T-helper 2 cell treated with Interferon-gamma antibody and Interleukin-4, amounts not matched to agents 100 ng/mL and 5 ng/mL, for 36 hours (primary cell): ENCODE measurements around the gene TAAR2. TPM values are rescaled to one million over a fixed set of nuclear protein-coding genes. Genes with fewer than 3 reads are reported as not detected.

Source experiments
- total RNA-seq: library from RNA; stranded (reverse); gene quantifications from 2 replicates; pipeline ENCODE4 v1.2.3, GENCODE V29; 2022

TAAR2 gene
- total RNA-seq, 1 donor from 2014 or later = not detected

Other genes with a start within 250 kb of the TAAR2 start
- not detected in 2 replicates for gene MOXD1, start 222.8 kb downstream of the TAAR2 start, total RNA-seq
- gene STX7, start 111.2 kb downstream of the TAAR2 start, total RNA-seq = 21.2 and 23.3 TPM in 2 replicates
- gene TAAR9, start 86.0 kb downstream of the TAAR2 start, total RNA-seq = not detected in 2 replicates
- not detected in 2 replicates for gene TAAR8, start 71.6 kb downstream of the TAAR2 start, total RNA-seq
- gene TAAR6, start 54.0 kb downstream of the TAAR2 start, total RNA-seq = not detected in 2 replicates
- not detected in 2 replicates for gene TAAR5, start 34.5 kb downstream of the TAAR2 start, total RNA-seq
- gene TAAR1, start 34.9 kb upstream of the TAAR2 start, total RNA-seq = not detected in 2 replicates
- not detected in 2 replicates for gene VNN1, start 89.8 kb upstream of the TAAR2 start, total RNA-seq
- 11.9 and 12.8 TPM in 2 replicates for gene VNN2, start 133.6 kb upstream of the TAAR2 start, total RNA-seq
- gene SLC18B1, start 174.4 kb upstream of the TAAR2 start, total RNA-seq = 5.3 and 6.4 TPM in 2 replicates
- gene RPS12, start 190.3 kb upstream of the TAAR2 start, total RNA-seq = 1,325 and 1,350 TPM in 2 replicates